ENCODE data around the gene GM2A. TPM values are rescaled to one million over a fixed set of nuclear protein-coding genes. Genes with fewer than 3 reads are reported as not detected.
A peak's percentile ranks its signal among the peaks of the same experiment; 100 is the strongest.

GM2A gene
- total and polyA plus RNA-seq, 2 of the 13 experiments (the other 11 are each of a cell fraction or from before 2014, with no cell fraction given): 14.6 to 29.6 TPM

DNA sequence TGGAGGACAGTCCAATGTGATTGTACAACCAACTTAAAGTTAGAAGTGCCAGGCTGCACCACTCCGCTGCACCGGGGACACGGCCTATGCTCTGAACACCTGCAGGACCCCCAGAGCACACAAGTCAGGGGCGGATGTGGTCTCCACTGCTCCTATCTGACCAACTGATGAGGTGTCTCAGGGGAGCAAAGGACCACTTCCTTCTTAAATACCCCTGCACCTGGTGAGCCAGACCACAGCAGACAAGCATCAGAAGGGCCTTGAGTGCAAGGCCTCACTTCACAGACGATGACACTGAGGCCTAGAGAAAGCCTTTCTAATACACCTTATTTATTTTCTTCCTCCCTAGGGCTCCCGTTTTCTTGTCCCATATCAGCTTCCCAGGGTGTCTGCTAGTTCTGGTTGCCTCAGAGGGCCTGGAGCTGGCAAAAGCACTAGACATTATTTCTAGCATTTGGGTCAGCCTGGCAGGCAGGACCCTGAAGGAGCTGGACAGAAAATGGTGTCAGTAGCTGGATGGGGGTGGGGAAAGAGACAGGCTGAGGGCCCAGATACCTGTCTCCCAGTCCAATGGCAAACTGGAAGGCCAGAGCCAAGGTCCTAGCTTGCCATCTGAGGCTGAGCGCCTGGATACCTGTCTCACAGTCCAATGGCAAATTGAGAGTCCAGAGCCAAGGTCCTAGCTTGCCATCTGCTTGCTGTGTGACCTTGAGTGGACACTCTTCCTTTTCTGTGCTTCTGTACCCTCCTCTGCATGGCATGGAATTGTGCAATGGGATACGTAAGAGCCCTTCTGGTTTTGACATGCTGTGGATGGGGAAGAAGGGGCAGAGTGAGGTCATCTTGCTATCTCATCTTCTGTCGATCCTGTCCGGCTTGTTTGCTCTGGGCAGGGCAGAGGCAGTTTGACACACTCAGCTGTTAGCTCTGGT, 38.1 kb upstream of the GM2A start (continued):
- TF ChIP-seq, protein P1, sequence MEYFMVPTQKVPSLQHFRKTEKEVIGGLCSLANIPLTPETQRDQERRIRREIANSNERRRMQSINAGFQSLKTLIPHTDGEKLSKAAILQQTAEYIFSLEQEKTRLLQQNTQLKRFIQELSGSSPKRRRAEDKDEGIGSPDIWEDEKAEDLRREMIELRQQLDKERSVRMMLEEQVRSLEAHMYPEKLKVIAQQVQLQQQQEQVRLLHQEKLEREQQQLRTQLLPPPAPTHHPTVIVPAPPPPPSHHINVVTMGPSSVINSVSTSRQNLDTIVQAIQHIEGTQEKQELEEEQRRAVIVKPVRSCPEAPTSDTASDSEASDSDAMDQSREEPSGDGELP (IDR thresholded peaks at IDR 0.05; ENCODE audit: borderline replicate concordance, low read depth): peak; percentile 30; the same call in 1 of the 2 replicates
- TF ChIP-seq ZNF253 (CRISPR knock-in tag; IDR thresholded peaks at IDR 0.05; ENCODE audit: borderline replicate concordance) (0 out of 2 replicates have a peak, but pooled peaks have one; percentile 48), FOXC1 (CRISPR knock-in tag; IDR thresholded peaks at IDR 0.05; ENCODE audit: borderline replicate concordance) (no peak), TBP (CRISPR knock-in tag; IDR thresholded peaks at IDR 0.05) (no peak), ZKSCAN8 (CRISPR knock-in tag; IDR thresholded peaks at IDR 0.05; ENCODE audit: borderline replicate concordance) (no peak), ZNF235 (CRISPR knock-in tag; IDR thresholded peaks at IDR 0.05; ENCODE audit: borderline replicate concordance) (no peak), CHD2 (IDR thresholded peaks at IDR 0.05; ENCODE audit: low read depth, low read length) (no peak), ZBTB38 (CRISPR knock-in tag; IDR thresholded peaks at IDR 0.05) (no peak), SKI (IDR thresholded peaks at IDR 0.05; ENCODE audit: partially characterized antibody) (no peak), CEBPG (CRISPR knock-in tag; IDR thresholded peaks at IDR 0.05) (peak; percentile 72), ZNF569 (CRISPR knock-in tag; IDR thresholded peaks at IDR 0.05; ENCODE audit: borderline replicate concordance) (no peak), CEBPB (IDR thresholded peaks at IDR 0.05; ENCODE audit: borderline replicate concordance, low read depth, low read length) (peak; percentile 79; the same call in 1 of the 2 replicates), MYC (CRISPR knock-in tag; IDR thresholded peaks at IDR 0.05; ENCODE audit: borderline replicate concordance) (no peak), ZNF883 (CRISPR knock-in tag; IDR thresholded peaks at IDR 0.05; ENCODE audit: not compliant biosample characterization) (no peak), ZNF430 (CRISPR knock-in tag; IDR thresholded peaks at IDR 0.05) (no peak), PHF20 (CRISPR knock-in tag; IDR thresholded peaks at IDR 0.05) (no peak), TOE1 (CRISPR knock-in tag; IDR thresholded peaks at IDR 0.05) (no peak), KLF13 (CRISPR knock-in tag; IDR thresholded peaks at IDR 0.05) (no peak), ONECUT2 (CRISPR knock-in tag; IDR thresholded peaks at IDR 0.05) (no peak)
- TF ChIP-seq, protein P2, sequence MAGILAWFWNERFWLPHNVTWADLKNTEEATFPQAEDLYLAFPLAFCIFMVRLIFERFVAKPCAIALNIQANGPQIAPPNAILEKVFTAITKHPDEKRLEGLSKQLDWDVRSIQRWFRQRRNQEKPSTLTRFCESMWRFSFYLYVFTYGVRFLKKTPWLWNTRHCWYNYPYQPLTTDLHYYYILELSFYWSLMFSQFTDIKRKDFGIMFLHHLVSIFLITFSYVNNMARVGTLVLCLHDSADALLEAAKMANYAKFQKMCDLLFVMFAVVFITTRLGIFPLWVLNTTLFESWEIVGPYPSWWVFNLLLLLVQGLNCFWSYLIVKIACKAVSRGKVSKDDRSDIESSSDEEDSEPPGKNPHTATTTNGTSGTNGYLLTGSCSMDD (CRISPR knock-in tag; IDR thresholded peaks at IDR 0.05): no peak
- TF ChIP-seq, protein P3, sequence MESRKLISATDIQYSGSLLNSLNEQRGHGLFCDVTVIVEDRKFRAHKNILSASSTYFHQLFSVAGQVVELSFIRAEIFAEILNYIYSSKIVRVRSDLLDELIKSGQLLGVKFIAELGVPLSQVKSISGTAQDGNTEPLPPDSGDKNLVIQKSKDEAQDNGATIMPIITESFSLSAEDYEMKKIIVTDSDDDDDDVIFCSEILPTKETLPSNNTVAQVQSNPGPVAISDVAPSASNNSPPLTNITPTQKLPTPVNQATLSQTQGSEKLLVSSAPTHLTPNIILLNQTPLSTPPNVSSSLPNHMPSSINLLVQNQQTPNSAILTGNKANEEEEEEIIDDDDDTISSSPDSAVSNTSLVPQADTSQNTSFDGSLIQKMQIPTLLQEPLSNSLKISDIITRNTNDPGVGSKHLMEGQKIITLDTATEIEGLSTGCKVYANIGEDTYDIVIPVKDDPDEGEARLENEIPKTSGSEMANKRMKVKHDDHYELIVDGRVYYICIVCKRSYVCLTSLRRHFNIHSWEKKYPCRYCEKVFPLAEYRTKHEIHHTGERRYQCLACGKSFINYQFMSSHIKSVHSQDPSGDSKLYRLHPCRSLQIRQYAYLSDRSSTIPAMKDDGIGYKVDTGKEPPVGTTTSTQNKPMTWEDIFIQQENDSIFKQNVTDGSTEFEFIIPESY (CRISPR knock-in tag; IDR thresholded peaks at IDR 0.05): no peak
- TF ChIP-seq, protein P4, sequence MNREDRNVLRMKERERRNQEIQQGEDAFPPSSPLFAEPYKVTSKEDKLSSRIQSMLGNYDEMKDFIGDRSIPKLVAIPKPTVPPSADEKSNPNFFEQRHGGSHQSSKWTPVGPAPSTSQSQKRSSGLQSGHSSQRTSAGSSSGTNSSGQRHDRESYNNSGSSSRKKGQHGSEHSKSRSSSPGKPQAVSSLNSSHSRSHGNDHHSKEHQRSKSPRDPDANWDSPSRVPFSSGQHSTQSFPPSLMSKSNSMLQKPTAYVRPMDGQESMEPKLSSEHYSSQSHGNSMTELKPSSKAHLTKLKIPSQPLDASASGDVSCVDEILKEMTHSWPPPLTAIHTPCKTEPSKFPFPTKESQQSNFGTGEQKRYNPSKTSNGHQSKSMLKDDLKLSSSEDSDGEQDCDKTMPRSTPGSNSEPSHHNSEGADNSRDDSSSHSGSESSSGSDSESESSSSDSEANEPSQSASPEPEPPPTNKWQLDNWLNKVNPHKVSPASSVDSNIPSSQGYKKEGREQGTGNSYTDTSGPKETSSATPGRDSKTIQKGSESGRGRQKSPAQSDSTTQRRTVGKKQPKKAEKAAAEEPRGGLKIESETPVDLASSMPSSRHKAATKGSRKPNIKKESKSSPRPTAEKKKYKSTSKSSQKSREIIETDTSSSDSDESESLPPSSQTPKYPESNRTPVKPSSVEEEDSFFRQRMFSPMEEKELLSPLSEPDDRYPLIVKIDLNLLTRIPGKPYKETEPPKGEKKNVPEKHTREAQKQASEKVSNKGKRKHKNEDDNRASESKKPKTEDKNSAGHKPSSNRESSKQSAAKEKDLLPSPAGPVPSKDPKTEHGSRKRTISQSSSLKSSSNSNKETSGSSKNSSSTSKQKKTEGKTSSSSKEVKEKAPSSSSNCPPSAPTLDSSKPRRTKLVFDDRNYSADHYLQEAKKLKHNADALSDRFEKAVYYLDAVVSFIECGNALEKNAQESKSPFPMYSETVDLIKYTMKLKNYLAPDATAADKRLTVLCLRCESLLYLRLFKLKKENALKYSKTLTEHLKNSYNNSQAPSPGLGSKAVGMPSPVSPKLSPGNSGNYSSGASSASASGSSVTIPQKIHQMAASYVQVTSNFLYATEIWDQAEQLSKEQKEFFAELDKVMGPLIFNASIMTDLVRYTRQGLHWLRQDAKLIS (CRISPR knock-in tag; IDR thresholded peaks at IDR 0.05): no peak
